Measurements from ENCODE around the gene ABCC1. TPM values are rescaled to one million over a fixed set of nuclear protein-coding genes. Genes with fewer than 3 reads are reported as not detected.

The ABCC1 gene
- total and polyA plus RNA-seq, 2 of the 4 experiments (the other 2 are of a cell fraction): 39.4 to 66.0 TPM

GRCh38 chr16:16052916-16053315 is 103.5 kb downstream of the ABCC1 start:
- H3K27me3 ChIP-seq (ENCODE audit: control insufficient read depth, insufficient read depth, low read length): no peaks in the 10 kb centered on the region
- peak; percentile 73 for ATAC-seq (ENCODE audit: low read depth)
- no peak overlapping the region for H4K5ac ChIP-seq (ENCODE audit: low read depth, low read length)
- H3K27ac ChIP-seq (ENCODE audit: insufficient read depth, low read length): no peak overlapping the region
- no peak overlapping the region for H2BK20ac ChIP-seq (ENCODE audit: low read depth, low read length)
- no peak overlapping the region for H2AK9ac ChIP-seq (replicated peaks; ENCODE audit: low read depth, low read length, poor library complexity)
- DNase-seq: peak; percentile 89
- POLR2A ChIA-PET (ENCODE audit: unreplicated experiment): no interaction called here
- H2AK5ac ChIP-seq (ENCODE audit: low read depth, low read length): no peak overlapping the region
- no peak overlapping the region for H3K18ac ChIP-seq (ENCODE audit: low read depth, low read length)
- peaks cover 26% of the 10 kb centered on the region for H3K9me1 ChIP-seq (ENCODE audit: insufficient read depth, low read length)
- H2AFZ ChIP-seq (replicated peaks; ENCODE audit: low read length, poor library complexity): no peak overlapping the region
- no peak overlapping the region for H3K9ac ChIP-seq (ENCODE audit: low read depth, low read length)
- no peak overlapping the region for H3K4ac ChIP-seq (ENCODE audit: low read depth, low read length)
- CTCF ChIA-PET: no interaction called here
- no peak overlapping the region for H4K8ac ChIP-seq (ENCODE audit: low read depth in 2 of 2, low read length in 2 of 2)
- H3K79me1 ChIP-seq (ENCODE audit: low read depth in 1 of 2, low read length in 2 of 2): peaks cover 48 to 66% of the 10 kb centered on the region in 2 experiments
- WGBS, 2 experiments (ENCODE audit: extremely low coverage in 2 of 2, insufficient read length in 1 of 2): 40% methylated on average over 1 of the region's 3 CpGs; no CpG with 5 or more reads in 1 of the 2 experiments
- H3K4me3 ChIP-seq (ENCODE audit: insufficient read depth, low read depth, low read length): no peak overlapping the region
- in situ Hi-C loops (cut with MboI; ENCODE audit: low sequenced_read_pairs) (no loop called here), intact Hi-C loops (cut with micrococcal nuclease) (no loop called here), dilution Hi-C loops (cut with HindIII; ENCODE audit: low sequenced_read_pairs, unreplicated experiment) (no loop called here)
- H3K14ac ChIP-seq (replicated peaks; ENCODE audit: low read depth, low read length): no peak overlapping the region
- H2BK15ac ChIP-seq (ENCODE audit: low read depth, low read length): no peak overlapping the region
- H3K23ac ChIP-seq (ENCODE audit: low read depth, low read length): no peak overlapping the region
- no TSS peak for BruUV-seq (replicated peaks)
- H2BK120ac ChIP-seq (ENCODE audit: low read depth, low read length): no peak overlapping the region
- no peak overlapping the region for H3K56ac ChIP-seq (ENCODE audit: extremely low read depth, insufficient read depth, low read length)
- no peak overlapping the region for H4K91ac ChIP-seq (ENCODE audit: insufficient read depth, low read depth, low read length)
- no peak overlapping the region for H2BK5ac ChIP-seq (ENCODE audit: low read depth, low read length, poor library complexity, severe bottlenecking)
- H3K4me2 ChIP-seq (ENCODE audit: low read depth, low read length): no peak overlapping the region
- TF ChIP-seq, protein P1, sequence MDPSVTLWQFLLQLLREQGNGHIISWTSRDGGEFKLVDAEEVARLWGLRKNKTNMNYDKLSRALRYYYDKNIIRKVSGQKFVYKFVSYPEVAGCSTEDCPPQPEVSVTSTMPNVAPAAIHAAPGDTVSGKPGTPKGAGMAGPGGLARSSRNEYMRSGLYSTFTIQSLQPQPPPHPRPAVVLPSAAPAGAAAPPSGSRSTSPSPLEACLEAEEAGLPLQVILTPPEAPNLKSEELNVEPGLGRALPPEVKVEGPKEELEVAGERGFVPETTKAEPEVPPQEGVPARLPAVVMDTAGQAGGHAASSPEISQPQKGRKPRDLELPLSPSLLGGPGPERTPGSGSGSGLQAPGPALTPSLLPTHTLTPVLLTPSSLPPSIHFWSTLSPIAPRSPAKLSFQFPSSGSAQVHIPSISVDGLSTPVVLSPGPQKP (IDR thresholded peaks at IDR 0.05; ENCODE audit: borderline replicate concordance, low read depth, low read length): no peak
- peak; percentile 38 for TF ChIP-seq FOS (IDR thresholded peaks at IDR 0.05; ENCODE audit: low read depth, low read length)
- H3K4me1 ChIP-seq (ENCODE audit: control insufficient read depth, insufficient read depth, low read length): peaks cover 4% of the 10 kb centered on the region
- peaks cover 83% of the 10 kb centered on the region for H3K36me3 ChIP-seq (ENCODE audit: control insufficient read depth, insufficient read depth, low read length)
- H4K20me1 ChIP-seq (ENCODE audit: insufficient read depth, low read length): peaks cover 25% of the 10 kb centered on the region; the same call in 1 of the 2 replicates
- H3K9me3 ChIP-seq (ENCODE audit: control insufficient read depth, insufficient read depth, low read length): no peaks in the 10 kb centered on the region

All from IMR-90 (cell line).